ENCODE results near the gene EPG5.
"Not testable (repeated sequence)": the region's sequence is repeated elsewhere in the genome, so short reads cannot be mapped to it uniquely, and the experiment has no call there.

EPG5 gene

GRCh38 chr18:45976566-45976965 lies 9.4 kb upstream of the EPG5 start:
- no peak for DNase-seq (ENCODE audit: low spot score)

GRCh38 chr18:45974088-45974536 lies 7.0 kb upstream of the EPG5 start:
- DNase-seq (ENCODE audit: low spot score): peak; percentile 61

- not testable (repeated sequence) for DNase-seq (ENCODE audit: low spot score)
Measured at GRCh38 chr18:45964913-45965312, 2.2 kb downstream of the EPG5 start.

- DNase-seq (ENCODE audit: low spot score): peak; percentile 36
Measured at GRCh38 chr18:45962866-45963265, 4.3 kb downstream of the EPG5 start.

GRCh38 chr18:45962461-45962860 lies 4.7 kb downstream of the EPG5 start:
- DNase-seq (ENCODE audit: low spot score): no peak

- DNase-seq (ENCODE audit: low spot score): not testable (repeated sequence)
Measured at GRCh38 chr18:45959484-45959883, 7.6 kb downstream of the EPG5 start.

- DNase-seq (ENCODE audit: low spot score): no peak
Measured at GRCh38 chr18:45958730-45959129, 8.4 kb downstream of the EPG5 start.

GRCh38 chr18:45958027-45958426 lies 9.1 kb downstream of the EPG5 start:
- no peak for DNase-seq (ENCODE audit: low spot score)

GRCh38 chr18:45957100-45957499 lies 10.0 kb downstream of the EPG5 start:
- no peak for DNase-seq (ENCODE audit: low spot score)

GRCh38 chr18:45954070-45954934 lies 12.8 kb downstream of the EPG5 start:
- DNase-seq (ENCODE audit: low spot score): peak; percentile 75

GRCh38 chr18:45951016-45951714 lies 16.0 kb downstream of the EPG5 start:
- no peak for DNase-seq (ENCODE audit: low spot score)

GRCh38 chr18:45945669-45946068 lies 21.5 kb downstream of the EPG5 start:
- DNase-seq (ENCODE audit: low spot score): no peak

- DNase-seq (ENCODE audit: low spot score): no peak
Measured at GRCh38 chr18:45940724-45941123, 26.4 kb downstream of the EPG5 start.

GRCh38 chr18:45939236-45939635 lies 27.9 kb downstream of the EPG5 start:
- DNase-seq (ENCODE audit: low spot score): no peak

- DNase-seq (ENCODE audit: low spot score): no peak
Measured at GRCh38 chr18:45938488-45938935, 28.6 kb downstream of the EPG5 start.

GRCh38 chr18:45935591-45936335 lies 31.4 kb downstream of the EPG5 start:
- DNase-seq (ENCODE audit: low spot score): peak; percentile 59

GRCh38 chr18:45932708-45933107 lies 34.4 kb downstream of the EPG5 start:
- DNase-seq (ENCODE audit: low spot score): no peak

GRCh38 chr18:45930963-45931362 lies 36.2 kb downstream of the EPG5 start:
- no peak for DNase-seq (ENCODE audit: low spot score)

GRCh38 chr18:45926691-45927090 lies 40.4 kb downstream of the EPG5 start:
- DNase-seq (ENCODE audit: low spot score): no peak

- DNase-seq (ENCODE audit: low spot score): no peak
Measured at GRCh38 chr18:45926085-45926484, 41.0 kb downstream of the EPG5 start.

- DNase-seq (ENCODE audit: low spot score): no peak
Measured at GRCh38 chr18:45923138-45923537, 44.0 kb downstream of the EPG5 start.

- peak; percentile 23 for DNase-seq (ENCODE audit: low spot score)
Measured at GRCh38 chr18:45920367-45920766, 46.8 kb downstream of the EPG5 start.
